AG09319 (cell line): ENCODE measurements around the gene CTIF.

Experiments used
- DNase-seq: peaks from one replicate; pipeline ENCODE4 v3.0.0-alpha.2; 2010; ENCODE audit warnings: low read depth; ENCODE audit errors: extremely low read depth
- CTCF ChIP-seq: IDR thresholded peaks from 2 replicates; pipeline ENCODE4 v1.5.1; 2011; ENCODE audit warnings: low read depth, mild to moderate bottlenecking, inconsistent platforms, low read length, moderate library complexity

The CTIF gene

GRCh38 chr18:48615566-48616401 is 77.0 kb downstream of the CTIF start:
- no peak for TF ChIP-seq CTCF
- DNase-seq = no peak

- DNase-seq = no peak
- no peak for TF ChIP-seq CTCF
These were observed 77.8 kb downstream of the CTIF start for GRCh38 chr18:48616484-48617255.

GRCh38 chr18:48617844-48618497 is 79.1 kb downstream of the CTIF start:
- no peak for TF ChIP-seq CTCF
- no peak for DNase-seq

- no peak for TF ChIP-seq CTCF
- DNase-seq = no peak
These were observed 80.2 kb downstream of the CTIF start for GRCh38 chr18:48619016-48619415.

GRCh38 chr18:48619501-48619900 is 80.7 kb downstream of the CTIF start:
- DNase-seq = no peak
- TF ChIP-seq CTCF = no peak

- DNase-seq = no peak
- TF ChIP-seq CTCF = no peak
These were observed 81.2 kb downstream of the CTIF start for GRCh38 chr18:48620071-48620470.

GRCh38 chr18:48621240-48621639 is 82.4 kb downstream of the CTIF start:
- no peak for TF ChIP-seq CTCF
- DNase-seq = no peak
